Endothelial cell of umbilical vein (primary cell): ENCODE measurements around the gene SMAD3. TPM values are rescaled to one million over a fixed set of nuclear protein-coding genes. Genes with fewer than 3 reads are reported as not detected.

ENCODE experiments used
- BruUV-seq: library from RNA; stranded (reverse); fragments of 400-500 nt; replicated peaks from 2 replicates; lab custom pipeline; 2021; lab: Mats Ljungman, UMichigan
- CTCF ChIA-PET: fragments of 300-600, 350-600 bp; sonication (Branson Sonifier 250); formaldehyde crosslinking; loops from one replicate; lab custom pipeline; 2021; ENCODE audit warnings: antibody characterized with exemption, inconsistent platforms; lab: Charles Lee
- POLR2A ChIA-PET: fragments of 300-600, 350-600 bp; sonication (Branson Sonifier 250); formaldehyde crosslinking; loops from one replicate; lab custom pipeline; 2021; ENCODE audit warnings: antibody characterized with exemption, inconsistent platforms; lab: Charles Lee
- DNase-seq: peaks from one replicate; pipeline ENCODE4 v3.0.0-alpha.2; 2011; ENCODE audit warnings: low read depth, low spot score
- FAIRE-seq: peaks from 2 replicates; lab custom pipeline; 2011; peaks lifted over from hg19 to GRCh38; lab: Jason Lieb, UNC
- H2AFZ ChIP-seq: 2 replicates; pipeline ENCODE4 v1.6.0; 2012; ENCODE audit warnings: low read depth, low read length, control low read depth, inconsistent platforms
- H3K27ac ChIP-seq: 2 replicates; pipeline ENCODE4 v1.5.1; 2011; ENCODE audit warnings: low read depth, mild to moderate bottlenecking, control low read depth, low read length, moderate library complexity; ENCODE audit not compliant: insufficient read depth
- H3K27me3 ChIP-seq, 2 experiments: 2 replicates each; pipeline versions ENCODE4 v1.6.0 to v1.6.1; 2011; ENCODE audit warnings: low read length in 2 of 2, mixed read lengths in 1 of 2; ENCODE audit not compliant: control insufficient read depth in 2 of 2, insufficient read depth in 2 of 2
- H3K36me3 ChIP-seq, 2 experiments: 2 replicates in 1 of 2; 3 replicates in 1 of 2; pipeline ENCODE4 v1.5.1; 2011; ENCODE audit warnings: low read length in 2 of 2, mild to moderate bottlenecking in 1 of 2, moderate library complexity in 1 of 2; ENCODE audit not compliant: control insufficient read depth in 2 of 2, insufficient read depth in 2 of 2; ENCODE audit errors: extremely low read depth in 1 of 2
- H3K4me1 ChIP-seq: 3 replicates; pipeline ENCODE4 v1.5.1; 2011; ENCODE audit warnings: mild to moderate bottlenecking, low read length; ENCODE audit not compliant: control insufficient read depth, insufficient read depth; ENCODE audit errors: extremely low read depth
- H3K4me2 ChIP-seq: 2 replicates; pipeline ENCODE4 v1.6.1; 2011; ENCODE audit warnings: low read length, control low read depth, mixed read lengths; ENCODE audit not compliant: insufficient read depth
- H3K4me3 ChIP-seq, 3 experiments: fragments of 200-600 bp in 1 of 3; sonication (generic), shearing (Covaris generic) in 1 of 3; replicated peaks in 1 of 3; 2 replicates each; pipeline ENCODE4 v1.5.1; 2011 to 2016; ENCODE audit warnings: control low read depth in 3 of 3, low read length in 3 of 3, mild to moderate bottlenecking in 2 of 3, inconsistent platforms in 1 of 3, low read depth in 1 of 3, moderate library complexity in 1 of 3; ENCODE audit not compliant: insufficient read depth in 1 of 3
- H3K79me2 ChIP-seq: 2 replicates; pipeline ENCODE4 v1.6.0; 2012; ENCODE audit warnings: low read length, inconsistent platforms; ENCODE audit not compliant: control insufficient read depth, insufficient read depth
- H3K9ac ChIP-seq: replicated peaks from 2 replicates; pipeline ENCODE3; 2011; ENCODE audit warnings: low read length, control low read depth; ENCODE audit not compliant: insufficient read depth; ENCODE audit errors: extremely low read depth
- H3K9me1 ChIP-seq: replicated peaks from 3 replicates; pipeline ENCODE4 v1.6.0; 2011; ENCODE audit warnings: mild to moderate bottlenecking, low read length; ENCODE audit not compliant: control insufficient read depth, insufficient read depth; ENCODE audit errors: extremely low read depth
- H3K9me3 ChIP-seq: replicated peaks from 2 replicates; pipeline ENCODE4 v1.5.1; 2012; ENCODE audit warnings: low read length, inconsistent platforms; ENCODE audit not compliant: control insufficient read depth, insufficient read depth
- H4K20me1 ChIP-seq: replicated peaks from 2 replicates; pipeline ENCODE3; 2011; ENCODE audit warnings: mild to moderate bottlenecking, low read length; ENCODE audit not compliant: control insufficient read depth, insufficient read depth; ENCODE audit errors: extremely low read depth
- CTCF ChIP-seq, 2 donors: IDR thresholded peaks; 1 replicate in 1 of 2; 2 replicates in 1 of 2; pipeline ENCODE4 v1.5.1; 2011; ENCODE audit warnings: low read length in 2 of 2, mild to moderate bottlenecking in 2 of 2, moderate library complexity in 2 of 2, control low read depth in 1 of 2, inconsistent platforms in 1 of 2, low read depth in 1 of 2; ENCODE audit not compliant: insufficient read depth in 1 of 2; ENCODE audit errors: extremely low read depth in 1 of 2
- EZH2 ChIP-seq: IDR thresholded peaks from 2 replicates; pipeline ENCODE4 v1.6.1; 2012; ENCODE audit warnings: borderline replicate concordance, low read depth, mild to moderate bottlenecking, moderate library complexity, low read length, inconsistent platforms; ENCODE audit not compliant: severe bottlenecking
- FOS ChIP-seq: IDR thresholded peaks from 2 replicates; pipeline ENCODE4 v1.6.1; 2011; ENCODE audit warnings: mild to moderate bottlenecking, low read length, moderate library complexity, borderline replicate concordance; ENCODE audit not compliant: insufficient read depth
- GATA2 ChIP-seq: IDR thresholded peaks from 2 replicates; pipeline ENCODE4 v1.7.0; 2011; ENCODE audit warnings: low read depth, mild to moderate bottlenecking, moderate library complexity, mixed read lengths, low read length; ENCODE audit not compliant: insufficient read length, insufficient read depth
- JUN ChIP-seq: IDR thresholded peaks from 2 replicates; pipeline ENCODE4 v1.6.1; 2011; ENCODE audit warnings: borderline replicate concordance, low read depth; ENCODE audit not compliant: insufficient read length, insufficient read depth
- MAX ChIP-seq: IDR thresholded peaks from 2 replicates; pipeline ENCODE4 v1.6.1; 2011; ENCODE audit not compliant: insufficient read depth, insufficient read length
- MYC ChIP-seq: IDR thresholded peaks from one replicate; pipeline ENCODE4 v1.6.1; 2011; ENCODE audit warnings: mild to moderate bottlenecking, low read depth, low read length
- POLR2A ChIP-seq: IDR thresholded peaks from 2 replicates; pipeline ENCODE4 v1.6.1; 2012; ENCODE audit warnings: low read depth, mild to moderate bottlenecking, control low read depth, low read length
- POLR2AphosphoS5 ChIP-seq: IDR thresholded peaks from 2 replicates; pipeline ENCODE4 v1.6.1; 2012; ENCODE audit warnings: low read depth, mild to moderate bottlenecking, control low read depth, low read length, moderate library complexity; ENCODE audit not compliant: insufficient read depth
- dilution Hi-C: fragments of 300-500 bp; cut with MboI; formaldehyde crosslinking; loops from one replicate; pipeline ENCODE4 v1.15.0; 2019; ENCODE audit warnings: low sequenced_read_pairs; ENCODE audit not compliant: extremely low pct_ligation_motif_present
- intact Hi-C: fragments of 100-400 bp; cut with micrococcal nuclease; formaldehyde crosslinking; loops from one replicate; pipeline ENCODE4 v1.10.0; 2022
- polyA plus RNA-seq, 4 experiments: library from polyadenylated mRNA; depleted of rRNA in 3 of 4; stranded (reverse) in 3 of 4; unstranded in 1 of 4; fragments of >200 nt; gene quantifications; 2 replicates each; pipeline versions ENCODE4 v1.2.1 to v1.2.3, GENCODE V29; 2011 to 2012; ENCODE audit warnings: missing spikeins in 1 of 4
- total RNA-seq: library from RNA; stranded (reverse); gene quantifications from 2 replicates; pipeline ENCODE4 v1.2.3, GENCODE V29; 2021

Gene SMAD3
- total and polyA plus RNA-seq, 2 donors (not counting 3 experiments of a cell fraction or from before 2014, with no cell fraction given), result 56.4 to 88.2 TPM

DNA sequence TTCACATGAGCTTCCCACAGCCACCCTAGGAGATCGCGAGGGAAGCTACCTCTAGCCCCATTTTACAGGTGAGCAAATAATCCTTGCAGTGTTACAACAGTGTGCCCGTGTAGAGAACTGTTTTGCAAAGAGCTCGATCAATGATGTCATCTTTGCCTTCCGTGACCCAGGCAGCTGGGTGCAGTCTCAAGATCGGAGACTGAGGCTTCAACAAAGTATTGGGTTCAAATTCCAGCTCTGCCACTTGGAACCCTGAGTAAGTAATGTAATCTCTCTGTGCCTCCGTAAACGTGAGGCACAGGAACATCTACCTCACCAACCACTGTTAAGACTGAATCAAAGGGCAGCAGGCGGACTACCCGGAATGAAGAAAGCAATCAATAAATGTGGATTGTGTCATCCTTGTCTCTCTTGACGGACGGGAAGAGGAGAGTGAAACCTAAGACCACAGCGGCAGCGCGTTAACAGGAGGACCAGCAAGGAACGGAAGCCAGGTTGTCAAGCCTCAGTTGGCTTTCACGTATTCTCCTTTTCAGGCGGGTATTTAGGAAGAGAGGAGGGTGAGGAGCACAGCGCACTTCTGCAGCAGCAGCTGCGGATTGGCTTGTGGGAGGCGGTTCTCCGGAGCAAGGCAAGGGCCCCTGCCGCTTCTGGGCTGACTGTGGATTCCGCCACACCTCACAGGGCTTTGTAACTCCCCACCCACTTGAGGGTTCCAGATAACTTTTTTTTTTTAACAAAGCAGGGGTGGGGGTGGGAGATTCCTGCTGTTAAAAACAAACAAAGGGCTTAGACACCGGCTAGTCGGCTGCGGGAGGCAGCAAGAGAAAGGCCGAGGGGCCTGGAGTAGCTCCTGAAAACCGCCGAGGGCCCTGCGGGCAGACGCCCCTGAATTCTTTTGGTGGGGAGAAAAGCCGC, 1.5 kb upstream of the SMAD3 start:
- FAIRE-seq, result no peak
- intact Hi-C loops, result loop anchor here (2.0 to 10.0 kb wide), 4 partner anchors 15 to 371 kb away; partner anchors contain the start of genes AAGAB and IQCH
- Histone ChIP-seq H3K27ac (no peak overlapping the region), H3K79me2 (peaks cover 31% of the 10 kb centered on the region), H3K4me3 (no peak overlapping the region), H4K20me1 (no peaks in the 10 kb centered on the region), H3K9ac (no peak overlapping the region), H2AFZ (no peak overlapping the region), H3K4me2 (no peak overlapping the region), H3K9me1 (no peaks in the 10 kb centered on the region), H3K36me3 (no peaks in the 10 kb centered on the region), H3K27me3 (no peaks in the 10 kb centered on the region), H3K4me1 (peaks cover 23% of the 10 kb centered on the region), H3K9me3 (no peaks in the 10 kb centered on the region)
- DNase-seq, result no peak
- dilution Hi-C loops, result no loop called here
- BruUV-seq, result no TSS peak
- CTCF ChIA-PET, result interaction anchor here (1.0 to 1.5 kb wide), 2 partner anchors 53 to 117 kb away, joined by 3 to 9 read pairs; no protein-coding TSS in a partner anchor
- POLR2A ChIA-PET, result no interaction called here
- no peak for TF ChIP-seq GATA2
- no peak for TF ChIP-seq JUN
- TF ChIP-seq POLR2A, result no peak
- no peak for TF ChIP-seq EZH2
- no peak for TF ChIP-seq CTCF (IDR thresholded peaks at IDR 0.05; ENCODE audit: extremely low read depth in 1 of 2, insufficient read depth in 1 of 2, low read depth in 1 of 2, low read length in 2 of 2)
- no peak for TF ChIP-seq MAX
- TF ChIP-seq POLR2AphosphoS5, result no peak
- TF ChIP-seq MYC, result no peak
- no peak for TF ChIP-seq FOS
